ENCODE data around the gene CREG2.

The CREG2 gene

DNA sequence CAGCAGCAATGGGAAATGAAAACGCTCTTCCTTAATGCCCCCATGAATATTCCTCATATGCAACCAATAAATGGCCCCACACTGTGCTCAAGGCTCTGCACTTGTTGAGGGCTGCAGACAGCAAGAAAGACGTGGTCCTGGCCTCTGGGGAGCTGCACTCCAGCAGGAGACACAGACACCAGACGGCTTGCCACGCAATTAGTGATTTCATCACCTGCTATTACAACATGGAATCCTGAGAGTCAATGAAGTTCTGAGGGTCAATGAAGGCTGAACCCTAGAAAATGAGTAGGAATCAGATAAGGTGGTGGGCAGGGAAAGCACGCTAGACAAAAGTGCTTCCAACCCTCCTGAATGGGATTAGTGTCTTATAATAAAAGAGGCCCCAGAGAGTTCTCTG, 18.9 kb downstream of the CREG2 start:
- TF ChIP-seq, protein P1, sequence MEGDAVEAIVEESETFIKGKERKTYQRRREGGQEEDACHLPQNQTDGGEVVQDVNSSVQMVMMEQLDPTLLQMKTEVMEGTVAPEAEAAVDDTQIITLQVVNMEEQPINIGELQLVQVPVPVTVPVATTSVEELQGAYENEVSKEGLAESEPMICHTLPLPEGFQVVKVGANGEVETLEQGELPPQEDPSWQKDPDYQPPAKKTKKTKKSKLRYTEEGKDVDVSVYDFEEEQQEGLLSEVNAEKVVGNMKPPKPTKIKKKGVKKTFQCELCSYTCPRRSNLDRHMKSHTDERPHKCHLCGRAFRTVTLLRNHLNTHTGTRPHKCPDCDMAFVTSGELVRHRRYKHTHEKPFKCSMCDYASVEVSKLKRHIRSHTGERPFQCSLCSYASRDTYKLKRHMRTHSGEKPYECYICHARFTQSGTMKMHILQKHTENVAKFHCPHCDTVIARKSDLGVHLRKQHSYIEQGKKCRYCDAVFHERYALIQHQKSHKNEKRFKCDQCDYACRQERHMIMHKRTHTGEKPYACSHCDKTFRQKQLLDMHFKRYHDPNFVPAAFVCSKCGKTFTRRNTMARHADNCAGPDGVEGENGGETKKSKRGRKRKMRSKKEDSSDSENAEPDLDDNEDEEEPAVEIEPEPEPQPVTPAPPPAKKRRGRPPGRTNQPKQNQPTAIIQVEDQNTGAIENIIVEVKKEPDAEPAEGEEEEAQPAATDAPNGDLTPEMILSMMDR (IDR thresholded peaks at IDR 0.05): no peak

DNA sequence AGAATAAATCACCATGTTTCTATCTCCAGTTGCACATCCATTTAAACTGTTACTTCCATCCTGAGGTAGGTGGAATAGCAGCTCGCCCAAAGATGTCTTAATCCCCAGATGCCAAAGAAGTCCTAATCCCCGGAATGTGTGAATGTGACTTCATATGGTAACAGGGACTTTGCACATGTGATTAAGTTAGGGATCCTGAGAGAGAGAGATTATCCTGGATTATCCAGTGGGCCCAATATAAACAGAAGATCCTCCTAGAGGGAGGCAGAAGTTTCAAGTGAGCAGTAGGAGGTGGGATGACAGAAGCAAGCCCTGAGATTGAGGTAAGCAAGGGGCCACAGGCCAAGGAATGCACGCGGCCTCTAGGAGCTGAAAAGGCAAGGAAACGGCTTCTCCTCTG, 19.8 kb downstream of the CREG2 start:
- TF ChIP-seq, protein P1 (IDR thresholded peaks at IDR 0.05): no peak

DNA sequence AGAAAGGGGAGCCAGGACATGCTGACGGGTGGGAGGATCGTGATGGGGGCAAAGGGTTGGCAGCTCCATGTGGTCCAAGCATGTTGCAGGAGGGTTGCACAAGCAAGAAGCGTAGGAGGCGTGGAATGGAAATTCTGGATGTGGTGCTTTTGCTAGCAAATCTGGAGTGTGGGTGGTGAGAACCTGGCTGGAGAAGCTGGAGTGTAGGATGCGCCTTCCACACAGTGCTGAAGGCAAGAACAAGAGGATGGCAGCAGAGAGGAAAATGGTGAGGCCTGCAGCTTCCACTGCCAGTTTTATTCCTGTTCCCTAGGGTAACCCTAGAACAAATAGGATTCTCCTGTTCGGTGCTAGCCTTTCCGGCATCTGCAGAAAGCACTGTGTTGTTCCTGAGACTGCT, 22.4 kb downstream of the CREG2 start:
- TF ChIP-seq, protein P1 (IDR thresholded peaks at IDR 0.05): no peak

DNA sequence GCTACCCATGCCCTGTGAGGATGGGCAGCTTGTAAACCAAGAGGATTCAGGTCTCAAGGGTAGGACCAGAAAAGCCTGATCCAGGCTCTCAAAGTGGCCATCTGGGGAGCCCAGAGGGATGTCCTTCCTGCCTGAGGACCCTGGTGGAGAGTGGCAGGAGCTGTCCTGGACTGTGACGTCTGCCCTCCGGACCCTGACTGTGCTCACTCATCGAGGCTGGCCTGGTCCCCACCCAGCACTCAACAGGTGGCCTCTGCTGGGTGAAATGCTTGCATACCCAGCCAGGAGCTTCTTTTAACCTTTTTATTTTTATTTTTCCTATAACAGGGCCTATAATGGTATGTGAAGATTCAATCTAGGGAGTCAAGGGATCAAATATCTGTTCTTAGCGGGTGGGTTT, 24.5 kb downstream of the CREG2 start:
- TF ChIP-seq, protein P1 (IDR thresholded peaks at IDR 0.05): no peak

DNA sequence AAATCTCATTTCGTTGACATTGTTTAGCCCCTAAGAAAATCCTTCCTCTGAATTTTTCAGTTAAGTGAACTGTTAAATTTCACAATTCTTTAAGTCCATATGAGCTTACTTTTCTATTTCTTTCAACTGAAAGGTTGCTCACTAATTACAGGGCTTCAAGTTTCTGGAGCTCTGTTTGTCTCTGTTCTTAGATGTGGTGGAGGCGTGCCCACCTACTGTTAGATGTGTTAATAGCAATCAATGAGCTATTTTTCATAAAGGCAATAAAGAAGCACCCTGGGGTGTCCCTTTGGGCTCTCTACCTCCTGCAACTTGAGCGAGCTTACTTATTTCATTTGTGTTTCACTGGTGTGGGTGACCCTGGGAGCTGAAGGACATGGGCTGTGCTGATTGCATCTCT, 25.0 kb downstream of the CREG2 start:
- TF ChIP-seq, protein P1 (IDR thresholded peaks at IDR 0.05): no peak

DNA sequence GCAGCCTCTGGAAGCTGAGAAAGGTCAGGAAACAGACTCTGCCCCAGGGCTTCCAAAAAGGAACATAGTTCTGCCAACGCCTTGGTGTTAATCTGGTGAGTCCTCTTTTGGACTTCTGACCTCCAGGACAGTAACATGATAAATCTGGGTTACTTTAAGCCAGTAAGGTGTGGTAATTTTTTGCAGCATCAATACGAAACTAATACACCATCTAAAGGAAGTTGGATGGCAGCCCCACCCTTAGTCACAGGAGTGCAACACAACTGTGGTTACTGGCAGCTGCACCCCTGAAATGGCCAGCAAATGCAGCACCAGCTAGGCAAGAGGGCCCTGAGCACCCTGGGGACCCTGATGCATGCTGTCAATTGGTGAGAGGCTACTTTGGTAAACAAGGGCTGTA, 25.8 kb downstream of the CREG2 start:
- TF ChIP-seq, protein P1 (IDR thresholded peaks at IDR 0.05): no peak

DNA sequence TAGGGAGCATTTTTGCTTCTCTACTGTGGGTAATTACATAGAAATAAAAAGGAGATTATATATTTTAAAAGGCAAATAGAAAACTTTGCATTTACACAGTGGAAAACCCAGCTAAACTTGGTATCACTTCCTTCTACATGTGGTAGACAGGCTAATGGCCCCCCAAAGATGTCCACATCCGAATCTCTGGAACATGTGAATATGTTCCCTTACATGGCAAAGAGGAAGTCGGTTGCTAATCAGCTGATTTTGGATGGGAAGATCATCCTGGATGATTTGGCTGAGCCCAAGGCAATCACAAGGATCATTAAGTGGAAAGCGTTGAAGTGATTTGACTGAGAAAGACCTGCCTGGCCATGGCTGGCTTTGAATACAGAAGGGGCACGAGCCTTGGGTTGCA, 26.2 kb downstream of the CREG2 start:
- TF ChIP-seq, protein P1 (IDR thresholded peaks at IDR 0.05): no peak

DNA sequence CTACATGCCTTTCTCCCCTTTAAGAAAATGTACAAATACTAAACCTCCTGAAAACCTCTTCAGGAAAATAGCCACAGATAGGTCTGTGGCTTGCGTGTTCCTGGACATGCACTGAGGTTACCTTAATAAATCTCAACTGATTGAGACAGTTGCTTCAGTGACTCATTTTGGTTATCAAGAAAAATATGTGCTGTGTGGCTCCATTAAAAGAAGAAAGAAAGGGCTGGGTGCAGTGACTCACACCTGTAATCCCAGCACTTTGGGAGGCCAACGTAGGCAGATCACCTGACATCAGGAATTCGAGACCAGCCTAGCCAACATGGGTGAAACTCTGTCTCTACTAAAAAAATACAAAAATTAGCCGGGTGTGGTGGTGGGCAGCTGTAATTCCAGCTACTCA, 27.1 kb downstream of the CREG2 start:
- TF ChIP-seq, protein P1 (IDR thresholded peaks at IDR 0.05): no peak

Measured in LNCAP (cell line).